Muscle layer of colon (tissue), 2 donors: ENCODE results near the gene CCL13.

Source experiments
- H3K27ac ChIP-seq: one replicate; pipeline ENCODE4 v1.7.0; 2013; ENCODE audit warnings: low read depth, mild to moderate bottlenecking, low read length, moderate library complexity
- H3K27me3 ChIP-seq, 2 donors: one replicate each; pipeline ENCODE4 v1.7.0; 2013; ENCODE audit warnings: low read length in 2 of 2, mild to moderate bottlenecking in 2 of 2; ENCODE audit not compliant: insufficient read depth in 2 of 2, control insufficient read depth in 1 of 2
- H3K36me3 ChIP-seq: one replicate; pipeline ENCODE4 v1.7.0; 2013; ENCODE audit warnings: mild to moderate bottlenecking, low read length; ENCODE audit not compliant: insufficient read depth
- H3K4me1 ChIP-seq: one replicate; pipeline ENCODE4 v1.7.0; 2013; ENCODE audit warnings: mild to moderate bottlenecking, low read length; ENCODE audit not compliant: insufficient read depth
- H3K4me3 ChIP-seq, 2 donors: one replicate each; pipeline ENCODE4 v1.7.0; 2013; ENCODE audit warnings: low read length in 2 of 2, low read depth in 1 of 2, mild to moderate bottlenecking in 1 of 2, moderate library complexity in 1 of 2
- H3K9ac ChIP-seq: one replicate; pipeline ENCODE4 v1.7.0; 2013; ENCODE audit warnings: low read length
- H3K9me3 ChIP-seq: one replicate; pipeline ENCODE4 v1.7.0; 2013; ENCODE audit warnings: mild to moderate bottlenecking, low read length
- donor health status: abdominal sarcoma.
- donor health status: Adenocarcinoma of cecum.

Gene CCL13

GRCh38 chr17:34339138-34339770 lies 17.0 kb upstream of the CCL13 start:
- H3K27ac ChIP-seq = no peak overlapping the region
- H3K4me3 ChIP-seq = no peak overlapping the region
- H3K27me3 ChIP-seq = no peaks in the 10 kb centered on the region
- H3K36me3 ChIP-seq = no peaks in the 10 kb centered on the region
- H3K9me3 ChIP-seq = no peaks in the 10 kb centered on the region
- no peak overlapping the region for H3K9ac ChIP-seq
- H3K4me1 ChIP-seq = no peaks in the 10 kb centered on the region

- Histone ChIP-seq H3K27ac (no peak overlapping the region), H3K27me3 (no peaks in the 10 kb centered on the region), H3K9ac (no peak overlapping the region), H3K4me1 (no peaks in the 10 kb centered on the region), H3K9me3 (no peaks in the 10 kb centered on the region), H3K36me3 (no peaks in the 10 kb centered on the region), H3K4me3 (no peak overlapping the region)
These were observed 14.4 kb upstream of the CCL13 start for GRCh38 chr17:34341916-34342315.

GRCh38 chr17:34347063-34347462 lies 9.2 kb upstream of the CCL13 start:
- Histone ChIP-seq H3K36me3 (no peaks in the 10 kb centered on the region), H3K4me3 (no peak overlapping the region), H3K4me1 (no peaks in the 10 kb centered on the region), H3K9me3 (no peaks in the 10 kb centered on the region), H3K27me3 (no peaks in the 10 kb centered on the region), H3K27ac (no peak overlapping the region), H3K9ac (no peak overlapping the region)

- H3K4me3 ChIP-seq = no peak overlapping the region
- no peak overlapping the region for H3K27ac ChIP-seq
- no peaks in the 10 kb centered on the region for H3K9me3 ChIP-seq
- H3K4me1 ChIP-seq = no peaks in the 10 kb centered on the region
- H3K36me3 ChIP-seq = no peaks in the 10 kb centered on the region
- no peaks in the 10 kb centered on the region for H3K27me3 ChIP-seq
- H3K9ac ChIP-seq = no peak overlapping the region
These were observed 6.5 kb upstream of the CCL13 start for GRCh38 chr17:34349751-34350150.

- H3K4me1 ChIP-seq = no peaks in the 10 kb centered on the region
- no peak overlapping the region for H3K9ac ChIP-seq
- no peaks in the 10 kb centered on the region for H3K9me3 ChIP-seq
- H3K27me3 ChIP-seq = no peaks in the 10 kb centered on the region
- no peak overlapping the region for H3K27ac ChIP-seq
- no peak overlapping the region for H3K4me3 ChIP-seq
- no peaks in the 10 kb centered on the region for H3K36me3 ChIP-seq
These were observed 5.2 kb upstream of the CCL13 start for GRCh38 chr17:34351096-34351495.

- Histone ChIP-seq H3K27ac (no peak overlapping the region), H3K4me3 (no peak overlapping the region), H3K9ac (no peak overlapping the region), H3K9me3 (no peaks in the 10 kb centered on the region), H3K4me1 (no peaks in the 10 kb centered on the region), H3K36me3 (no peaks in the 10 kb centered on the region), H3K27me3 (no peaks in the 10 kb centered on the region)
These were observed 4.1 kb upstream of the CCL13 start for GRCh38 chr17:34352191-34352590.

- H3K4me1 ChIP-seq = no peaks in the 10 kb centered on the region
- no peak overlapping the region for H3K27ac ChIP-seq
- no peaks in the 10 kb centered on the region for H3K27me3 ChIP-seq
These were observed 1.6 kb upstream of the CCL13 start for GRCh38 chr17:34354637-34355036.

GRCh38 chr17:34357398-34357797 lies 1.1 kb downstream of the CCL13 start:
- H3K9me3 ChIP-seq = no peaks in the 10 kb centered on the region
- no peaks in the 10 kb centered on the region for H3K4me1 ChIP-seq
- H3K4me3 ChIP-seq = no peak overlapping the region
- no peak overlapping the region for H3K27ac ChIP-seq
- H3K9ac ChIP-seq = no peak overlapping the region
- no peaks in the 10 kb centered on the region for H3K36me3 ChIP-seq
- peaks cover 0 to 5% of the 10 kb centered on the region in 2 donors for H3K27me3 ChIP-seq

More at GRCh38 chr17:34354637-34355036, 1.6 kb upstream of the CCL13 start:
- no peak overlapping the region for H3K9ac ChIP-seq
- H3K4me3 ChIP-seq = no peak overlapping the region
- no peaks in the 10 kb centered on the region for H3K9me3 ChIP-seq
- no peaks in the 10 kb centered on the region for H3K36me3 ChIP-seq

- Histone ChIP-seq H3K36me3 (no peaks in the 10 kb centered on the region), H3K27me3 (peaks cover 0 to 5% of the 10 kb centered on the region in 2 donors), H3K27ac (no peak overlapping the region), H3K4me1 (no peaks in the 10 kb centered on the region), H3K9ac (no peak overlapping the region), H3K9me3 (no peaks in the 10 kb centered on the region), H3K4me3 (no peak overlapping the region)
These were observed 2.4 kb downstream of the CCL13 start for GRCh38 chr17:34358631-34359030.

- Histone ChIP-seq H3K27me3 (peaks cover 0 to 5% of the 10 kb centered on the region in 2 donors), H3K36me3 (no peaks in the 10 kb centered on the region), H3K4me1 (no peaks in the 10 kb centered on the region), H3K9ac (no peak overlapping the region), H3K27ac (no peak overlapping the region), H3K9me3 (no peaks in the 10 kb centered on the region), H3K4me3 (no peak overlapping the region)
These were observed 4.5 kb downstream of the CCL13 start for GRCh38 chr17:34360601-34361270.

GRCh38 chr17:34361478-34362061 lies 5.3 kb downstream of the CCL13 start:
- H3K36me3 ChIP-seq = no peaks in the 10 kb centered on the region
- H3K9me3 ChIP-seq = no peaks in the 10 kb centered on the region
- no peaks in the 10 kb centered on the region for H3K4me1 ChIP-seq
- H3K27ac ChIP-seq = no peak overlapping the region
- H3K4me3 ChIP-seq = no peak overlapping the region
- no peak overlapping the region for H3K9ac ChIP-seq
- peaks cover 0 to 5% of the 10 kb centered on the region in 2 donors for H3K27me3 ChIP-seq
